CD4-positive, CD25-positive, alpha-beta regulatory T cell (primary cell): Measurements from ENCODE around the gene CHMP5. TPM values are rescaled to one million over a fixed set of nuclear protein-coding genes. Genes with fewer than 3 reads are reported as not detected.

Experiments
- ATAC-seq, 2 donors: fragments of 150-1000 bp; cut with Tn5 transposase; one replicate each; pipeline ENCODE4 v1.10.0; 2021; ENCODE audit warnings: low read depth in 2 of 2, moderate number of reproducible peaks in 2 of 2, moderate library complexity in 1 of 2
- DNase-seq, 3 donors: peaks; one replicate each; pipeline versions ENCODE4 v3.0.0 to v3.0.0-alpha.2; 2012 to 2022; ENCODE audit warnings: mixed read lengths in 1 of 3
- H3K27ac ChIP-seq: one replicate; pipeline ENCODE4 v1.7.0; 2013; ENCODE audit warnings: mild to moderate bottlenecking, low read length; ENCODE audit not compliant: insufficient read depth, poor library complexity, severe bottlenecking
- H3K27me3 ChIP-seq: one replicate; pipeline ENCODE4 v1.7.0; 2013; ENCODE audit warnings: low read length; ENCODE audit not compliant: control insufficient read depth, insufficient read depth
- H3K36me3 ChIP-seq: one replicate; pipeline ENCODE4 v1.7.0; 2013; ENCODE audit warnings: mild to moderate bottlenecking, low read length, moderate library complexity; ENCODE audit not compliant: control insufficient read depth, insufficient read depth
- H3K4me1 ChIP-seq: 2 replicates; pipeline ENCODE4 v1.7.0; 2013; ENCODE audit warnings: mild to moderate bottlenecking, low read length; ENCODE audit not compliant: insufficient read depth, control insufficient read depth, poor library complexity, severe bottlenecking
- H3K4me3 ChIP-seq: one replicate; pipeline ENCODE4 v1.7.0; 2013; ENCODE audit warnings: low read depth, mild to moderate bottlenecking, low read length, moderate library complexity
- H3K9me3 ChIP-seq, 2 experiments: 1 replicate in 1 of 2; 2 replicates in 1 of 2; pipeline ENCODE4 v1.7.0; 2013; ENCODE audit warnings: low read length in 2 of 2, mild to moderate bottlenecking in 1 of 2, moderate library complexity in 1 of 2; ENCODE audit not compliant: control insufficient read depth in 2 of 2
- H3K27ac Mint-ChIP-seq, 3 donors: one replicate each; pipeline ENCODE4 v1.8.0; 2020 to 2022; ENCODE audit warnings: mild to moderate bottlenecking in 3 of 3, mixed read lengths in 3 of 3, moderate library complexity in 2 of 3
- H3K27me3 Mint-ChIP-seq: one replicate; pipeline ENCODE4 v1.8.0; 2022; ENCODE audit warnings: mild to moderate bottlenecking, mixed read lengths
- H3K36me3 Mint-ChIP-seq: one replicate; pipeline ENCODE4 v1.8.0; 2020; ENCODE audit warnings: mixed read lengths
- H3K4me1 Mint-ChIP-seq, 4 donors: one replicate each; pipeline ENCODE4 v1.8.0; 2020 to 2022; ENCODE audit warnings: mixed read lengths in 4 of 4, mild to moderate bottlenecking in 1 of 4
- H3K4me3 Mint-ChIP-seq, 4 donors: one replicate each; pipeline ENCODE4 v1.8.0; 2020 to 2022; ENCODE audit warnings: mild to moderate bottlenecking in 4 of 4, mixed read lengths in 4 of 4, moderate library complexity in 3 of 4
- H3K9me3 Mint-ChIP-seq, 7 donors: one replicate each; pipeline ENCODE4 v1.8.0; 2020 to 2022; ENCODE audit warnings: mixed read lengths in 7 of 7, mild to moderate bottlenecking in 3 of 7, moderate library complexity in 2 of 7
- polyA plus RNA-seq, 4 donors: library from polyadenylated mRNA; unstranded; fragments of 300-500 nt; fragmentation: Illumina TruSeq; gene quantifications; one replicate each; pipeline ENCODE4 v1.2.3, GENCODE V29; 2021
- total RNA-seq: library from RNA; stranded (reverse); gene quantifications from one replicate; pipeline ENCODE4 v1.2.3, GENCODE V29; 2022

CHMP5 gene
- total and polyA plus RNA-seq, 5 donors from 2014 or later = 25.5 to 58.3 (median 55.8) TPM

DNA sequence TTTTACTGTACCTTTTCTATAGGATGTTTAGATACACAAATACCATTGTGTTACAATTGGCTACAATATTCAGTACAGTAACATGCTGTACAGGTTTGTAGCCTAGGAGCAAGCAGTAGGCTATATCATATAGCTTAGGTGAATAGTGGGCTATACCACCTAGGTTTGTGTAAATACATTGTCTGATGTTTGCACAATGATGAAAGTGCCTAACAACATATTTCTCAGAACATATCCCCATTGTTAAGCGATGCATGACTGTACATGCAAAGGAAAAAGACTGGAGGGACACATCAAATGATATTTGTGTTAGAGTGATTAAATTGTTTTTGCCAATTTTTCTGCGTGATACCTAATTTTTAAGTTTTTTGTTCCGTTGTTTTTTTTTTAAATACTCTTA lies 5.3 kb downstream of the CHMP5 start:
- no peak for DNase-seq
- Mint-ChIP-seq H3K27me3 (no peaks in the 10 kb centered on the region), H3K27ac (no peak overlapping the region), H3K4me1 (peaks cover 30 to 49% (median 32%) of the 10 kb centered on the region in 4 donors), H3K4me3 (no peak overlapping the region), H3K36me3 (peaks cover 33% of the 10 kb centered on the region), H3K9me3 (no peaks in the 10 kb centered on the region)
- ATAC-seq = no peak
- Histone ChIP-seq H3K36me3 (peaks cover 70% of the 10 kb centered on the region), H3K4me1 (peaks cover 23% of the 10 kb centered on the region), H3K9me3 (no peaks in the 10 kb centered on the region), H3K4me3 (no peak overlapping the region), H3K27ac (no peak overlapping the region), H3K27me3 (no peaks in the 10 kb centered on the region)

- peaks cover 14 to 30% (median 24%) of the 10 kb centered on the region in 4 donors for H3K4me1 Mint-ChIP-seq
- no peaks in the 10 kb centered on the region for H3K27me3 ChIP-seq
These were observed 7.2 kb downstream of the CHMP5 start for GRCh38 chr9:33272061-33272460.

DNA sequence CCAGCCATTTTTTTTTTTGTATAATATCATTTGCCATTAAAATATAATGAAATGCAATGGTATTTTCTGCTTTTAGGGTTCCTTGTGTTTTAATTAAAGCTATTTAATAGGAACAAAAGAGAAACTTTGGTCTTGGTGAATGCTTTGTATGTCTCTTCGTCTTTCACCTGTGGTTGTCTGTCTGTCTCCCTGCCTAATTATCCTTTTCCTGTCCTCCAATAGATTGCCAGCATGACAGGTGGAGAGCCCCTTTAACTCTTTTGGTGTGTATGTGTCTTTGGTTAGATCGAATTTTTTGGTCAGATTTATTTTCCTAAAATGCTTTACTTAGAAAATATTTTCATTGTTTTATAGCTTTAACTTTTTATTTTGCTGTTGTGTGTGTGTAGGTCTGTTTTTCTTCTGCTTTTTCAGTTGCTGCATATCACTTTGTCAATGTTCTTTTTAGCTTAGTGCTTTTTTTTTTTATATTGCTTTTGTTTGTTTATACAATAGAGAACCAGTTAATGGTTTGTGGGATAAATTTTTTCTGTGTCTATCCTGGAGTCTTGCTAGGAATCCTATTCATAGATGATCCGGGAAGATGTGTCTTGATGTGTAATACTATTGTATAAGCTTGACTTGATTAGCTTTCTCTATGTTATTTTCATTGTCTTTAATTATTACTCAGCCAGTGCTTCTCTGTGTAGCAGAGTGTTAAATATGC lies 8.6 kb downstream of the CHMP5 start:
- Mint-ChIP-seq H3K4me1 (peaks cover 13 to 28% (median 17%) of the 10 kb centered on the region in 4 donors), H3K9me3 (no peaks in the 10 kb centered on the region), H3K27ac (no peak overlapping the region), H3K36me3 (peaks cover 41% of the 10 kb centered on the region), H3K27me3 (no peaks in the 10 kb centered on the region), H3K4me3 (no peak overlapping the region)
- DNase-seq (no peak), ATAC-seq (no peak)
- H3K4me1 ChIP-seq = no peaks in the 10 kb centered on the region
- no peaks in the 10 kb centered on the region for H3K27me3 ChIP-seq
- H3K27ac ChIP-seq = no peak overlapping the region
- H3K9me3 ChIP-seq = no peaks in the 10 kb centered on the region
- H3K4me3 ChIP-seq = no peak overlapping the region
- peaks cover 88% of the 10 kb centered on the region for H3K36me3 ChIP-seq

More at GRCh38 chr9:33272061-33272460, 7.2 kb downstream of the CHMP5 start:
- Mint-ChIP-seq H3K4me3 (no peak overlapping the region), H3K9me3 (no peaks in the 10 kb centered on the region), H3K36me3 (peaks cover 36% of the 10 kb centered on the region), H3K27ac (peak overlapping the region in 2 of 3 donors; percentile 29 to 44), H3K27me3 (no peaks in the 10 kb centered on the region)
- no peak overlapping the region for H3K27ac ChIP-seq
- DNase-seq = no peak
- peaks cover 6% of the 10 kb centered on the region for H3K4me1 ChIP-seq
- peaks cover 84% of the 10 kb centered on the region for H3K36me3 ChIP-seq
- ATAC-seq = no peak
- no peaks in the 10 kb centered on the region for H3K9me3 ChIP-seq
- no peak overlapping the region for H3K4me3 ChIP-seq

GRCh38 chr9:33273972-33274328 lies 9.1 kb downstream of the CHMP5 start:
- no peaks in the 10 kb centered on the region for H3K4me1 ChIP-seq
- peaks cover 41% of the 10 kb centered on the region for H3K36me3 Mint-ChIP-seq
- DNase-seq (no peak), ATAC-seq (no peak)
- H3K27ac Mint-ChIP-seq = no peak overlapping the region
- no peaks in the 10 kb centered on the region for H3K9me3 Mint-ChIP-seq
- no peaks in the 10 kb centered on the region for H3K27me3 Mint-ChIP-seq
- no peak overlapping the region for H3K27ac ChIP-seq
- H3K4me1 Mint-ChIP-seq = peaks cover 12 to 28% (median 16%) of the 10 kb centered on the region in 4 donors
- H3K9me3 ChIP-seq = no peaks in the 10 kb centered on the region
- H3K36me3 ChIP-seq = peaks cover 89% of the 10 kb centered on the region
- no peaks in the 10 kb centered on the region for H3K27me3 ChIP-seq
- no peak overlapping the region for H3K4me3 Mint-ChIP-seq
- H3K4me3 ChIP-seq = no peak overlapping the region

DNA sequence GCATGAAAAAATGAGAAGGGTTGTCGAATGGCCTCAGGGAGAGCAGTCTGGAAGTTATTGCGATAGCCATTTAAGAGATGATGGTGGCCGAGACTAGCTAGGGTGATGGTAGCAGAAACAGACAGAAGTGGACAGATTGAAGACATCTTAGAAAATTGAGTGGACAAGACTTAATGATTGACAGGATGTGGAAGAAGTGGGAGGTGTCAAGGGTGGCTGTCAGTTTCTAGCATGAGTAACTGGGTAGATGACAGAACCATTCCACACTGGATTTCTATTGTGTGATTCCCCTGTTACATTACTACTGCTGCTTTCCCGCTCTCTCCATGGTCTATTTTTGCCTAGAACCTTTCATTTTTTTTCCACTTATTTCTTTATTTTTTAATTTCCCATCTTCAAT lies 12.6 kb downstream of the CHMP5 start:
- H3K9me3 ChIP-seq = no peaks in the 10 kb centered on the region
- DNase-seq (no peak), ATAC-seq (no peak)
- no peaks in the 10 kb centered on the region for H3K27me3 Mint-ChIP-seq
- no peak overlapping the region for H3K4me3 Mint-ChIP-seq
- no peak overlapping the region for H3K27ac Mint-ChIP-seq
- H3K4me1 Mint-ChIP-seq = peaks cover 4 to 20% (median 11%) of the 10 kb centered on the region in 4 donors
- no peaks in the 10 kb centered on the region for H3K4me1 ChIP-seq
- peaks cover 93% of the 10 kb centered on the region for H3K36me3 ChIP-seq
- H3K36me3 Mint-ChIP-seq = peaks cover 36% of the 10 kb centered on the region
- no peak overlapping the region for H3K27ac ChIP-seq
- no peaks in the 10 kb centered on the region for H3K27me3 ChIP-seq
- no peaks in the 10 kb centered on the region for H3K9me3 Mint-ChIP-seq
- no peak overlapping the region for H3K4me3 ChIP-seq

- Histone ChIP-seq H3K27me3 (no peaks in the 10 kb centered on the region), H3K9me3 (no peaks in the 10 kb centered on the region), H3K4me1 (peaks cover 25% of the 10 kb centered on the region), H3K27ac (no peak overlapping the region), H3K36me3 (peaks cover 27% of the 10 kb centered on the region), H3K4me3 (no peak overlapping the region)
- Mint-ChIP-seq H3K27me3 (peaks cover 8% of the 10 kb centered on the region), H3K36me3 (peaks cover 13% of the 10 kb centered on the region), H3K4me1 (peaks cover 4 to 15% (median 11%) of the 10 kb centered on the region in 4 donors), H3K9me3 (no peaks in the 10 kb centered on the region), H3K4me3 (no peak overlapping the region), H3K27ac (peak overlapping the region in 1 of 3 donors; percentile 41)
- ATAC-seq (no peak), DNase-seq (no peak)
These were observed 20.7 kb downstream of the CHMP5 start for GRCh38 chr9:33285502-33285901.

- peak; percentile 28 to 84 (median 74) for DNase-seq
These were observed 22.2 kb downstream of the CHMP5 start for GRCh38 chr9:33287087-33287490.

GRCh38 chr9:33288235-33288634 lies 23.4 kb downstream of the CHMP5 start:
- H3K27ac Mint-ChIP-seq = peak overlapping the region in 2 of 3 donors; percentile 60 to 82
- no peak for DNase-seq
- H3K4me1 Mint-ChIP-seq = peaks cover 22 to 43% (median 34%) of the 10 kb centered on the region in 4 donors
- ATAC-seq = no peak
- H3K9me3 Mint-ChIP-seq = peaks cover 0 to 1% (median 0%) of the 10 kb centered on the region in 7 donors
- Histone ChIP-seq H3K9me3 (no peaks in the 10 kb centered on the region), H3K27ac (no peak overlapping the region), H3K36me3 (no peaks in the 10 kb centered on the region), H3K4me3 (no peak overlapping the region), H3K4me1 (peaks cover 45% of the 10 kb centered on the region), H3K27me3 (no peaks in the 10 kb centered on the region)
- peaks cover 13% of the 10 kb centered on the region for H3K36me3 Mint-ChIP-seq
- H3K4me3 Mint-ChIP-seq = peak overlapping the region in 2 of 4 donors; percentile 46 to 70
- peaks cover 8% of the 10 kb centered on the region for H3K27me3 Mint-ChIP-seq

More at GRCh38 chr9:33287087-33287490, 22.2 kb downstream of the CHMP5 start:
- Histone ChIP-seq H3K36me3 (peaks cover 11% of the 10 kb centered on the region), H3K27me3 (no peaks in the 10 kb centered on the region), H3K9me3 (no peaks in the 10 kb centered on the region), H3K4me1 (peaks cover 40% of the 10 kb centered on the region), H3K4me3 (no peak overlapping the region), H3K27ac (no peak overlapping the region)
- H3K9me3 Mint-ChIP-seq = no peaks in the 10 kb centered on the region
- H3K27ac Mint-ChIP-seq = peak overlapping the region; percentile 54 to 89 (median 88)
- no peak for ATAC-seq
- H3K4me3 Mint-ChIP-seq = peak overlapping the region; percentile 26 to 90 (median 60)
- H3K27me3 Mint-ChIP-seq = peaks cover 8% of the 10 kb centered on the region
- H3K4me1 Mint-ChIP-seq = peaks cover 11 to 31% (median 22%) of the 10 kb centered on the region in 4 donors
- peaks cover 9% of the 10 kb centered on the region for H3K36me3 Mint-ChIP-seq
